Adrenal gland (tissue), 12 donors: ENCODE results near the gene TLCD3A. TPM values are rescaled to one million over a fixed set of nuclear protein-coding genes. Genes with fewer than 3 reads are reported as not detected.

Source experiments
- DNase-seq, 7 donors: peaks; one replicate each; pipeline ENCODE4 v3.0.0-alpha.2; 2019 to 2020
- H3K27ac ChIP-seq, 5 donors: fragments of 200-600 bp; sonication (generic) in 4 of 5; 1 replicate in 3 of 5; 2 replicates in 2 of 5; pipeline versions ENCODE4 v1.5.1 to v1.8.0; 2016 to 2020; ENCODE audit warnings: mild to moderate bottlenecking in 1 of 5
- H3K27me3 ChIP-seq: fragments of 200-600 bp; 2 replicates; pipeline ENCODE4 v1.8.0; 2021
- H3K36me3 ChIP-seq, 2 donors: fragments of 200-600 bp; replicated peaks in 1 of 2; 1 replicate in 1 of 2; 2 replicates in 1 of 2; pipeline versions ENCODE4 v1.5.1 to v1.8.0; 2018 to 2022
- H3K4me1 ChIP-seq, 2 donors: fragments of 200-600 bp; replicated peaks in 1 of 2; 1 replicate in 1 of 2; 2 replicates in 1 of 2; pipeline versions ENCODE4 v1.5.1 to v1.8.0; 2018 to 2021
- H3K4me3 ChIP-seq, 4 donors: fragments of 200-600 bp; sonication (generic) in 3 of 4; one replicate each; pipeline ENCODE4 v1.5.1; 2016 to 2018
- H3K9me3 ChIP-seq, 3 donors: fragments of 200-600 bp; sonication (generic) in 1 of 3; replicated peaks in 1 of 3; 1 replicate in 2 of 3; 2 replicates in 1 of 3; pipeline versions ENCODE4 v1.5.1 to v1.8.0; 2016 to 2021
- CTCF ChIP-seq, 6 experiments: fragments of 450-650 bp in 4 of 6; fragments of 200-600 bp in 2 of 6; sonication (generic) in 1 of 6; IDR thresholded peaks; 1 replicate in 5 of 6; 2 replicates in 1 of 6; pipeline versions ENCODE4 v1.5.1 to v1.8.0; 2016 to 2021; ENCODE audit warnings: antibody characterized with exemption in 6 of 6, mild to moderate bottlenecking in 2 of 6, moderate library complexity in 1 of 6
- POLR2A ChIP-seq, 2 donors: fragments of 450-650 bp; IDR thresholded peaks; one replicate each; pipeline ENCODE4 v1.6.1; 2017; ENCODE audit warnings: antibody characterized with exemption in 2 of 2, mild to moderate bottlenecking in 2 of 2, moderate library complexity in 1 of 2
- WGBS, 4 donors: extraction: QIAGEN DNeasy Blood & Tissue Kit in 2 of 4; methylation state at CpG; one replicate each; pipeline versions ENCODE4 v1.1.5 to v1.1.7; 2013 to 2017; 5-methylcytosine and 5-hydroxymethylcytosine counted together
- intact Hi-C, 2 donors: fragments of 100-400 bp; cut with DNase I; formaldehyde crosslinking; loops; one replicate each; pipeline versions ENCODE4 v1.14.1 to v1.15.0; 2022 to 2023
- polyA plus RNA-seq, 3 donors: library from polyadenylated mRNA; stranded (reverse); fragments of 200-250 nt in 2 of 3; fragments of 350-450 nt in 1 of 3; fragmentation: Illumina TruSeq in 1 of 3; extraction: RNeasy Lipid Tissue Mini Kit (QIAGEN cat#74804) in 1 of 3; gene quantifications; one replicate each; pipeline ENCODE4 v1.2.3, GENCODE V29; 2013 to 2014
- total RNA-seq, 9 donors: library from RNA; depleted of rRNA in 4 of 9; stranded (reverse); fragments of >200 nt in 4 of 9; fragments of 120-200 nt in 1 of 9; fragmentation: NEBNext Ultra II Directional in 1 of 9; extraction: Animal tissue kit (Norgen Biotek cat#: 25700) in 1 of 9; gene quantifications; one replicate each; pipeline versions ENCODE4 v1.1.0 to v1.2.4, GENCODE V29; 2013 to 2023
- donor health status: healthy with polysubstance abuse.
- donor health status: Bipolar disorder and iron deficiency.
- donor health status: DM: yes; HTN: yes; CAD: no.
- donor health status: DM: no; HTN: no; CAD: no.
- donor health status: DM: no; HTN: no; CAD: no.
- donor health status: DM: yes; HTN: yes; CAD: no.

TLCD3A gene
- total and polyA plus RNA-seq, 12 donors: 0.72 to 8.7 (median 4.2) TPM

- Histone ChIP-seq H3K27ac (no peak overlapping the region), H3K27me3 (no peaks in the 10 kb centered on the region), H3K4me1 (no peaks in the 10 kb centered on the region), H3K36me3 (peaks cover 0 to 40% of the 10 kb centered on the region in 2 donors), H3K4me3 (no peak overlapping the region), H3K9me3 (no peaks in the 10 kb centered on the region)
- TF ChIP-seq POLR2A (IDR thresholded peaks at IDR 0.05) (no peak), CTCF (IDR thresholded peaks at IDR 0.05) (no peak)
- intact Hi-C loops: no loop called here
- peak in 3 of 7 donors; percentile 21 to 30 (median 27) for DNase-seq
- WGBS, 4 donors: 71 to 83% (median 76%) methylated on average over 18 of the region's 18 CpGs
Observed at GRCh38 chr17:740240-741017, 8.0 kb downstream of the TLCD3A start.

GRCh38 chr17:742147-742793 lies 9.9 kb downstream of the TLCD3A start:
- peaks cover 0 to 58% of the 10 kb centered on the region in 2 donors for H3K36me3 ChIP-seq

GRCh38 chr17:743139-743538 lies 10.7 kb downstream of the TLCD3A start:
- no peak for DNase-seq
- H3K27me3 ChIP-seq: no peaks in the 10 kb centered on the region
- no peaks in the 10 kb centered on the region for H3K9me3 ChIP-seq
- H3K4me3 ChIP-seq: no peak overlapping the region
- H3K36me3 ChIP-seq: peaks cover 0 to 66% of the 10 kb centered on the region in 2 donors
- no peak overlapping the region for H3K27ac ChIP-seq
- TF ChIP-seq POLR2A (IDR thresholded peaks at IDR 0.05) (no peak), CTCF (IDR thresholded peaks at IDR 0.05) (no peak)
- WGBS, 4 donors: 93 to 97% (median 95%) methylated on average over 4 of the region's 4 CpGs
- no peaks in the 10 kb centered on the region for H3K4me1 ChIP-seq
- intact Hi-C loops: no loop called here

More at GRCh38 chr17:742147-742793, 9.9 kb downstream of the TLCD3A start:
- 90 to 94% (median 92%) methylated on average over 11 of the region's 11 CpGs for WGBS, 4 donors
- Histone ChIP-seq H3K27me3 (no peaks in the 10 kb centered on the region), H3K4me3 (no peak overlapping the region), H3K27ac (no peak overlapping the region), H3K4me1 (no peaks in the 10 kb centered on the region), H3K9me3 (no peaks in the 10 kb centered on the region)
- TF ChIP-seq CTCF (IDR thresholded peaks at IDR 0.05): no peak
- no peak for TF ChIP-seq POLR2A (IDR thresholded peaks at IDR 0.05)
- intact Hi-C loops: no loop called here
- DNase-seq: no peak

GRCh38 chr17:744937-745336 lies 12.5 kb downstream of the TLCD3A start:
- H3K27ac ChIP-seq: no peak overlapping the region
- 78 to 92% (median 84%) methylated on average over 7 to 9 of the region's 9 CpGs for WGBS, 4 donors
- H3K4me1 ChIP-seq: no peaks in the 10 kb centered on the region
- TF ChIP-seq POLR2A (IDR thresholded peaks at IDR 0.05) (no peak), CTCF (IDR thresholded peaks at IDR 0.05) (no peak)
- H3K27me3 ChIP-seq: no peaks in the 10 kb centered on the region
- H3K4me3 ChIP-seq: no peak overlapping the region
- no peaks in the 10 kb centered on the region for H3K9me3 ChIP-seq
- H3K36me3 ChIP-seq: peaks cover 0 to 61% of the 10 kb centered on the region in 2 donors
- intact Hi-C loops: no loop called here
- no peak for DNase-seq
